ENCODE results near the gene BAAT. TPM values are rescaled to one million over a fixed set of nuclear protein-coding genes. Genes with fewer than 3 reads are reported as not detected.
A peak's percentile ranks its signal among the peaks of the same experiment; 100 is the strongest.

The BAAT gene
- total and polyA plus RNA-seq, 9 of the 15 experiments (the other 6 are each of a cell fraction or from before 2014, with no cell fraction given): 0.17 to 0.76 (median 0.32) TPM

DNA sequence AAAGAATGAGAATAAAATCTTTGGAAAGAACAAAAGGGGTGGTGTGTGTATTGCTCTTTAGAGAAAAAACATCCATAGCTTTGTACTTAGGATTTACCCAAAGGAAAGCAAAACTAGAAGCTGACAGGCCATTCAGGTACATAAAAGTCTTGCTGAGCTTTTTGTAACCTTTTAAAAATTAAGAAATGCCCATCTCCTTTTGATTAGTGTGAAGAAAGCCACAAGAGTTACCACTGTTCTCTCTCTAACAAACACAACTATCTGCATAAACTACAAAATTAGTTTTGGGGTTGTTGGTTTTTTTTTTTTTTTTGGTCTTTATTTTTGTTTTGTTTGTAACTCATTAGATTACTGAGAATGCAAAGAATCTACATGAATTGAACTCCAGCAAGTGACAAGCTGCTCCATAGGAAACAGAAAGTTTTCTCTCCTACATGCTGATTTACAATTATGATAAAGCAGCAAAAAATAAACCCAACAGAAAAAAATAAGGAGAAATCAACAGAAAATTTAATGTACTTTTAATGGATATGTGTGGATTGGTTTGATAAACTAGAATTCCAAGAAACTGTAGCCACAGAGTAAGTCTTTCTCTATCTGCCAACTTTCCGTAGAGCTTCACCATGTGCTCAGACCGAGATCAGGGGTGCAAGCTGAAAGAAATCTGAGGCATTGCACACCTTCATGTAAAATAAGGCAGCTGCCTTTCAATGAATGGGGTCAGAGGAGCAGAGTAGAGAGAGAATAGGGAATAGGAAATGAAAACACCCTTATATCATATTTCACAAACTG lies 12.3 kb downstream of the BAAT start:
- no peaks in the 10 kb centered on the region for H4K20me1 ChIP-seq (replicated peaks; ENCODE audit: control insufficient read depth, insufficient read depth, low read length)
- intact Hi-C loops (cut with micrococcal nuclease) (no loop called here), in situ Hi-C loops (cut with MboI) (no loop called here)
- H3K27me3 ChIP-seq (ENCODE audit: control insufficient read depth in 2 of 2, insufficient read depth in 2 of 2, low read length in 2 of 2): no peaks in the 10 kb centered on the region
- no peaks in the 10 kb centered on the region for H3K36me3 ChIP-seq (ENCODE audit: control insufficient read depth, insufficient read depth, low read length)
- no peaks in the 10 kb centered on the region for H3K79me2 ChIP-seq (ENCODE audit: control insufficient read depth, insufficient read depth, low read length)
- peak; percentile 21; the same call in 1 of the 3 replicates for ATAC-seq
- ChIA-PET CTCF (ENCODE audit: low intra/inter-chr PET ratio) (no interaction called here), POLR2A (interaction anchor here (0.5 to 1.7 kb wide), 6 partner anchors 9 to 114 kb away, joined by 3 to 5 read pairs (median 4); partner anchors contain the start of genes MRPL50 and ZNF189)
- BruUV-seq (replicated peaks): no TSS peak
- 4% methylated on average over 2 of the region's 2 CpGs for WGBS (ENCODE audit: insufficient coverage, low coverage, missing lambda C conversion rate)
- peak; percentile 78 for FAIRE-seq
- peak in 2 of 4 experiments; percentile 24 to 52 for DNase-seq (ENCODE audit: extremely low read depth in 1 of 4, low spot score in 3 of 4)
- no peak overlapping the region for H3K4me2 ChIP-seq (ENCODE audit: insufficient read depth, low read length)
- H3K4me3 ChIP-seq: no peak overlapping the region
- H3K9me1 ChIP-seq (ENCODE audit: control insufficient read depth, insufficient read depth, low read length): no peaks in the 10 kb centered on the region
- H3K4me1 ChIP-seq (replicated peaks in 1 of 2; ENCODE audit: control insufficient read depth in 2 of 2, insufficient read depth in 2 of 2, low read length in 2 of 2): peaks cover 6 to 21% of the 10 kb centered on the region in 2 experiments; a peak in 4 of 5 replicates
- no peaks in the 10 kb centered on the region for H3K9me3 ChIP-seq (replicated peaks; ENCODE audit: control insufficient read depth, insufficient read depth, low read depth, low read length)
- peak overlapping the region; percentile 50 for H2AFZ ChIP-seq (ENCODE audit: low read depth, low read length)
- peak overlapping the region; percentile 26; the same call in 2 of the 3 replicates for H3K27ac ChIP-seq (ENCODE audit: extremely low read depth, low read depth, low read length)
- H3K9ac ChIP-seq (ENCODE audit: insufficient read depth in 1 of 2, low read depth in 2 of 2, low read length in 2 of 2): no peak overlapping the region; a peak in 1 of 4 replicates
- TF ChIP-seq, protein P1, sequence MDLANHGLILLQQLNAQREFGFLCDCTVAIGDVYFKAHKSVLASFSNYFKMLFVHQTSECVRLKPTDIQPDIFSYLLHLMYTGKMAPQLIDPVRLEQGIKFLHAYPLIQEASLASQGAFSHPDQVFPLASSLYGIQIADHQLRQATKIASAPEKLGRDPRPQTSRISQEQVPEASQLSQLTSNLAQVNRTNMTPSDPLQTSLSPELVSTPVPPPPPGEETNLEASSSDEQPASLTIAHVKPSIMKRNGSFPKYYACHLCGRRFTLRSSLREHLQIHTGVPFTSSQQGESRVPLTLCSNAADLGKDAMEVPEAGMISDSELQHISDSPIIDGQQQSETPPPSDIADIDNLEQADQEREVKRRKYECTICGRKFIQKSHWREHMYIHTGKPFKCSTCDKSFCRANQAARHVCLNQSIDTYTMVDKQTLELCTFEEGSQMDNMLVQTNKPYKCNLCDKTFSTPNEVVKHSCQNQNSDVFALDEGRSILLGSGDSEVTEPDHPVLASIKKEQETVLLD (IDR thresholded peaks at IDR 0.05): 0 out of 2 replicates have a peak, but pooled peaks have one; percentile 18
- TF ChIP-seq GATAD2A (IDR thresholded peaks at IDR 0.05) (no peak), EHMT2 (IDR thresholded peaks at IDR 0.05) (no peak), CBX5 (IDR thresholded peaks at IDR 0.05; ENCODE audit: borderline replicate concordance, low read depth) (no peak), ARHGAP35 (IDR thresholded peaks at IDR 0.05; ENCODE audit: partially characterized antibody) (no peak), NONO (IDR thresholded peaks at IDR 0.05; ENCODE audit: low read depth in 2 of 2, low read length in 1 of 2) (no peak), STAT5A (IDR thresholded peaks at IDR 0.05; ENCODE audit: borderline replicate concordance, low read length) (peak; percentile 57), RBM25 (IDR thresholded peaks at IDR 0.05; ENCODE audit: low read depth, low read length, severe bottlenecking) (no peak), CBFA2T2 (conservative IDR thresholded peaks at IDR 0.05) (peak; percentile 44; the same call in 1 of the 2 replicates), TBP (optimal IDR thresholded peaks at IDR 0.05; ENCODE audit: low read depth, low read length) (peak; percentile 60), MYC (IDR thresholded peaks at IDR 0.05; ENCODE audit: low read depth, low read length) (peak; percentile 55; the same call in 1 of the 2 replicates), MYC (CRISPR knock-in tag; IDR thresholded peaks at IDR 0.05; ENCODE audit: borderline replicate concordance, low read depth) (no peak), TAL1 (IDR thresholded peaks at IDR 0.05) (peak; percentile 31; the same call in 1 of the 2 replicates), TCF3 (CRISPR knock-in tag; IDR thresholded peaks at IDR 0.05) (peak; percentile 57), CBFA2T3 (IDR thresholded peaks at IDR 0.05) (peak; percentile 68), POLR2A (conservative IDR thresholded peaks at IDR 0.05) (peak; percentile 54; the same call in 1 of the 2 replicates)
- TF ChIP-seq, protein P2, sequence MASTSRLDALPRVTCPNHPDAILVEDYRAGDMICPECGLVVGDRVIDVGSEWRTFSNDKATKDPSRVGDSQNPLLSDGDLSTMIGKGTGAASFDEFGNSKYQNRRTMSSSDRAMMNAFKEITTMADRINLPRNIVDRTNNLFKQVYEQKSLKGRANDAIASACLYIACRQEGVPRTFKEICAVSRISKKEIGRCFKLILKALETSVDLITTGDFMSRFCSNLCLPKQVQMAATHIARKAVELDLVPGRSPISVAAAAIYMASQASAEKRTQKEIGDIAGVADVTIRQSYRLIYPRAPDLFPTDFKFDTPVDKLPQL (IDR thresholded peaks at IDR 0.05; ENCODE audit: extremely low read depth, insufficient read length): peak; percentile 27

All from K562 (cell line).